HEK293 (cell line): ENCODE data around the gene ERP29.

Source experiments
- KLF8 ChIP-seq: fragments of 450-650 bp; formaldehyde crosslinking; IDR thresholded peaks from 2 replicates; pipeline ENCODE4 v1.5.1; 2016; ENCODE audit warnings: missing biosample characterization, missing genetic modification characterization
- PRDM1 ChIP-seq: fragments of 450-650 bp; formaldehyde crosslinking; IDR thresholded peaks from 2 replicates; pipeline ENCODE4; 2016; ENCODE audit warnings: missing biosample characterization, missing genetic modification characterization
- SCRT1 ChIP-seq: fragments of 450-650 bp; formaldehyde crosslinking; IDR thresholded peaks from 2 replicates; pipeline ENCODE4 v1.5.1; 2016; ENCODE audit warnings: missing biosample characterization, missing genetic modification characterization, borderline replicate concordance
- SCRT2 ChIP-seq: fragments of 450-650 bp; formaldehyde crosslinking; IDR thresholded peaks from 2 replicates; pipeline ENCODE4 v1.5.1; 2016; ENCODE audit warnings: missing biosample characterization, missing genetic modification characterization
- SP3 ChIP-seq: fragments of 450-650 bp; formaldehyde crosslinking; IDR thresholded peaks from 2 replicates; pipeline ENCODE4 v1.5.1; 2016; ENCODE audit warnings: missing biosample characterization, missing genetic modification characterization
- ZBTB26 ChIP-seq: fragments of 450-650 bp; formaldehyde crosslinking; optimal IDR thresholded peaks from 2 replicates; pipeline ENCODE3; 2016; ENCODE audit warnings: missing biosample characterization, mild to moderate bottlenecking, missing genetic modification characterization
- ZFP37 ChIP-seq: fragments of 450-650 bp; formaldehyde crosslinking; IDR thresholded peaks from 2 replicates; pipeline ENCODE4 v1.5.1; 2016; ENCODE audit warnings: missing biosample characterization, missing genetic modification characterization
- ZNF146 ChIP-seq: fragments of 450-650 bp; formaldehyde crosslinking; IDR thresholded peaks from 2 replicates; pipeline ENCODE4 v1.5.1; 2016; ENCODE audit warnings: missing biosample characterization, missing genetic modification characterization
- ZNF335 ChIP-seq: fragments of 450-650 bp; formaldehyde crosslinking; conservative IDR thresholded peaks from 2 replicates; pipeline ENCODE4 v1.5.1; 2016; ENCODE audit warnings: missing biosample characterization, missing genetic modification characterization
- ZNF362 ChIP-seq: fragments of 450-650 bp; formaldehyde crosslinking; IDR thresholded peaks from 2 replicates; pipeline ENCODE4 v1.5.1; 2016; ENCODE audit warnings: missing biosample characterization, missing genetic modification characterization
- ZNF391 ChIP-seq: fragments of 450-650 bp; formaldehyde crosslinking; IDR thresholded peaks from 2 replicates; pipeline ENCODE4 v1.5.1; 2016; ENCODE audit warnings: low read depth, missing biosample characterization, missing genetic modification characterization, borderline replicate concordance
- ZNF404 ChIP-seq: fragments of 450-650 bp; formaldehyde crosslinking; IDR thresholded peaks from 2 replicates; pipeline ENCODE4 v1.5.1; 2017; ENCODE audit warnings: missing biosample characterization, missing genetic modification characterization
- ZNF426 ChIP-seq: fragments of 450-650 bp; formaldehyde crosslinking; IDR thresholded peaks from 2 replicates; pipeline ENCODE4 v1.5.1; 2017; ENCODE audit warnings: missing biosample characterization, missing genetic modification characterization, mild to moderate bottlenecking, inconsistent platforms, moderate library complexity
- ZNF585B ChIP-seq: fragments of 450-650 bp; formaldehyde crosslinking; IDR thresholded peaks from 2 replicates; pipeline ENCODE4 v1.5.1; 2016; ENCODE audit warnings: missing biosample characterization, missing genetic modification characterization
- ZNF600 ChIP-seq: fragments of 450-650 bp; formaldehyde crosslinking; IDR thresholded peaks from 2 replicates; pipeline ENCODE4 v1.5.1; 2016; ENCODE audit warnings: missing biosample characterization, missing genetic modification characterization
- ZNF639 ChIP-seq: fragments of 450-650 bp; formaldehyde crosslinking; IDR thresholded peaks from 2 replicates; pipeline ENCODE4 v1.5.1; 2016; ENCODE audit warnings: missing biosample characterization, missing genetic modification characterization
- ZNF654 ChIP-seq: fragments of 450-650 bp; formaldehyde crosslinking; IDR thresholded peaks from 2 replicates; pipeline ENCODE4 v1.5.1; 2016; ENCODE audit warnings: low read depth, missing biosample characterization, missing genetic modification characterization
- ZNF660 ChIP-seq: fragments of 450-650 bp; IDR thresholded peaks from 2 replicates; pipeline ENCODE4 v1.5.1; 2018; ENCODE audit warnings: missing biosample characterization, mild to moderate bottlenecking, missing genetic modification characterization
- ZSCAN23 ChIP-seq: fragments of 450-650 bp; formaldehyde crosslinking; IDR thresholded peaks from 2 replicates; pipeline ENCODE4 v1.5.1; 2016; ENCODE audit warnings: missing biosample characterization, missing genetic modification characterization
- TF ChIP-seq, protein P1 (sequence below): fragments of 450-650 bp; formaldehyde crosslinking; IDR thresholded peaks from 2 replicates; pipeline ENCODE4 v1.5.1; 2016; ENCODE audit warnings: missing biosample characterization, missing genetic modification characterization, low read depth
- TF ChIP-seq, protein P2 (sequence below): fragments of 450-650 bp; formaldehyde crosslinking; IDR thresholded peaks from 2 replicates; pipeline ENCODE4 v1.5.1; 2016; ENCODE audit warnings: missing biosample characterization, missing genetic modification characterization
- TF ChIP-seq, protein P3 (sequence below): fragments of 450-650 bp; IDR thresholded peaks from 2 replicates; pipeline ENCODE4 v1.5.1; 2018; ENCODE audit warnings: missing biosample characterization, mild to moderate bottlenecking, missing genetic modification characterization
- TF ChIP-seq, protein P4 (sequence below): fragments of 450-650 bp; formaldehyde crosslinking; IDR thresholded peaks from 2 replicates; pipeline ENCODE4 v1.5.1; 2016; ENCODE audit warnings: missing biosample characterization, missing genetic modification characterization

The ERP29 gene

GRCh38 chr12:112005419-112006395 is 7.5 kb upstream of the ERP29 start (continued):
- TF ChIP-seq, protein P1, sequence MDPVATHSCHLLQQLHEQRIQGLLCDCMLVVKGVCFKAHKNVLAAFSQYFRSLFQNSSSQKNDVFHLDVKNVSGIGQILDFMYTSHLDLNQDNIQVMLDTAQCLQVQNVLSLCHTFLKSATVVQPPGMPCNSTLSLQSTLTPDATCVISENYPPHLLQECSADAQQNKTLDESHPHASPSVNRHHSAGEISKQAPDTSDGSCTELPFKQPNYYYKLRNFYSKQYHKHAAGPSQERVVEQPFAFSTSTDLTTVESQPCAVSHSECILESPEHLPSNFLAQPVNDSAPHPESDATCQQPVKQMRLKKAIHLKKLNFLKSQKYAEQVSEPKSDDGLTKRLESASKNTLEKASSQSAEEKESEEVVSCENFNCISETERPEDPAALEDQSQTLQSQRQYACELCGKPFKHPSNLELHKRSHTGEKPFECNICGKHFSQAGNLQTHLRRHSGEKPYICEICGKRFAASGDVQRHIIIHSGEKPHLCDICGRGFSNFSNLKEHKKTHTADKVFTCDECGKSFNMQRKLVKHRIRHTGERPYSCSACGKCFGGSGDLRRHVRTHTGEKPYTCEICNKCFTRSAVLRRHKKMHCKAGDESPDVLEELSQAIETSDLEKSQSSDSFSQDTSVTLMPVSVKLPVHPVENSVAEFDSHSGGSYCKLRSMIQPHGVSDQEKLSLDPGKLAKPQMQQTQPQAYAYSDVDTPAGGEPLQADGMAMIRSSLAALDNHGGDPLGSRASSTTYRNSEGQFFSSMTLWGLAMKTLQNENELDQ (tag by site-specific recombination): no peak
- no peak for TF ChIP-seq ZNF660 (tag by site-specific recombination)
- no peak for TF ChIP-seq ZNF391 (tag by site-specific recombination)
- no peak for TF ChIP-seq ZBTB26 (tag by site-specific recombination)
- TF ChIP-seq ZSCAN23 (tag by site-specific recombination): no peak
- TF ChIP-seq SCRT1 (tag by site-specific recombination): peak; percentile 84
- TF ChIP-seq ZNF146 (tag by site-specific recombination): no peak
- TF ChIP-seq ZNF404 (tag by site-specific recombination): no peak
- no peak for TF ChIP-seq ZNF585B (tag by site-specific recombination)
- TF ChIP-seq, protein P2, sequence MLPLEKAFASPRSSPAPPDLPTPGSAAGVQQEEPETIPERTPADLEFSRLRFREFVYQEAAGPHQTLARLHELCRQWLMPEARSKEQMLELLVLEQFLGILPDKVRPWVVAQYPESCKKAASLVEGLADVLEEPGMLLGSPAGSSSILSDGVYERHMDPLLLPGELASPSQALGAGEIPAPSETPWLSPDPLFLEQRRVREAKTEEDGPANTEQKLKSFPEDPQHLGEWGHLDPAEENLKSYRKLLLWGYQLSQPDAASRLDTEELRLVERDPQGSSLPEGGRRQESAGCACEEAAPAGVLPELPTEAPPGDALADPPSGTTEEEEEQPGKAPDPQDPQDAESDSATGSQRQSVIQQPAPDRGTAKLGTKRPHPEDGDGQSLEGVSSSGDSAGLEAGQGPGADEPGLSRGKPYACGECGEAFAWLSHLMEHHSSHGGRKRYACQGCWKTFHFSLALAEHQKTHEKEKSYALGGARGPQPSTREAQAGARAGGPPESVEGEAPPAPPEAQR (tag by site-specific recombination): no peak
- peak; percentile 95 for TF ChIP-seq SCRT2 (tag by site-specific recombination)
- no peak for TF ChIP-seq ZNF639 (tag by site-specific recombination)
- 0 out of 2 replicates have a peak, but pooled peaks have one; percentile 28 for TF ChIP-seq ZNF600 (tag by site-specific recombination)
- TF ChIP-seq ZNF426 (tag by site-specific recombination): no peak
- no peak for TF ChIP-seq ZFP37 (tag by site-specific recombination)
- 0 out of 2 replicates have a peak, but pooled peaks have one; percentile 36 for TF ChIP-seq SP3
- TF ChIP-seq ZNF362 (tag by site-specific recombination): 0 out of 2 replicates have a peak, but pooled peaks have one; percentile 16
- TF ChIP-seq, protein P3, sequence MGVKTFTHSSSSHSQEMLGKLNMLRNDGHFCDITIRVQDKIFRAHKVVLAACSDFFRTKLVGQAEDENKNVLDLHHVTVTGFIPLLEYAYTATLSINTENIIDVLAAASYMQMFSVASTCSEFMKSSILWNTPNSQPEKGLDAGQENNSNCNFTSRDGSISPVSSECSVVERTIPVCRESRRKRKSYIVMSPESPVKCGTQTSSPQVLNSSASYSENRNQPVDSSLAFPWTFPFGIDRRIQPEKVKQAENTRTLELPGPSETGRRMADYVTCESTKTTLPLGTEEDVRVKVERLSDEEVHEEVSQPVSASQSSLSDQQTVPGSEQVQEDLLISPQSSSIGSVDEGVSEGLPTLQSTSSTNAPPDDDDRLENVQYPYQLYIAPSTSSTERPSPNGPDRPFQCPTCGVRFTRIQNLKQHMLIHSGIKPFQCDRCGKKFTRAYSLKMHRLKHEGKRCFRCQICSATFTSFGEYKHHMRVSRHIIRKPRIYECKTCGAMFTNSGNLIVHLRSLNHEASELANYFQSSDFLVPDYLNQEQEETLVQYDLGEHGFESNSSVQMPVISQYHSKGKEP (tag by site-specific recombination): no peak
- peak; percentile 74 for TF ChIP-seq KLF8
- TF ChIP-seq ZNF654: no peak
- peak; percentile 97 for TF ChIP-seq PRDM1 (tag by site-specific recombination)
- peak; percentile 27 for TF ChIP-seq ZNF335 (tag by site-specific recombination)
- TF ChIP-seq, protein P4, sequence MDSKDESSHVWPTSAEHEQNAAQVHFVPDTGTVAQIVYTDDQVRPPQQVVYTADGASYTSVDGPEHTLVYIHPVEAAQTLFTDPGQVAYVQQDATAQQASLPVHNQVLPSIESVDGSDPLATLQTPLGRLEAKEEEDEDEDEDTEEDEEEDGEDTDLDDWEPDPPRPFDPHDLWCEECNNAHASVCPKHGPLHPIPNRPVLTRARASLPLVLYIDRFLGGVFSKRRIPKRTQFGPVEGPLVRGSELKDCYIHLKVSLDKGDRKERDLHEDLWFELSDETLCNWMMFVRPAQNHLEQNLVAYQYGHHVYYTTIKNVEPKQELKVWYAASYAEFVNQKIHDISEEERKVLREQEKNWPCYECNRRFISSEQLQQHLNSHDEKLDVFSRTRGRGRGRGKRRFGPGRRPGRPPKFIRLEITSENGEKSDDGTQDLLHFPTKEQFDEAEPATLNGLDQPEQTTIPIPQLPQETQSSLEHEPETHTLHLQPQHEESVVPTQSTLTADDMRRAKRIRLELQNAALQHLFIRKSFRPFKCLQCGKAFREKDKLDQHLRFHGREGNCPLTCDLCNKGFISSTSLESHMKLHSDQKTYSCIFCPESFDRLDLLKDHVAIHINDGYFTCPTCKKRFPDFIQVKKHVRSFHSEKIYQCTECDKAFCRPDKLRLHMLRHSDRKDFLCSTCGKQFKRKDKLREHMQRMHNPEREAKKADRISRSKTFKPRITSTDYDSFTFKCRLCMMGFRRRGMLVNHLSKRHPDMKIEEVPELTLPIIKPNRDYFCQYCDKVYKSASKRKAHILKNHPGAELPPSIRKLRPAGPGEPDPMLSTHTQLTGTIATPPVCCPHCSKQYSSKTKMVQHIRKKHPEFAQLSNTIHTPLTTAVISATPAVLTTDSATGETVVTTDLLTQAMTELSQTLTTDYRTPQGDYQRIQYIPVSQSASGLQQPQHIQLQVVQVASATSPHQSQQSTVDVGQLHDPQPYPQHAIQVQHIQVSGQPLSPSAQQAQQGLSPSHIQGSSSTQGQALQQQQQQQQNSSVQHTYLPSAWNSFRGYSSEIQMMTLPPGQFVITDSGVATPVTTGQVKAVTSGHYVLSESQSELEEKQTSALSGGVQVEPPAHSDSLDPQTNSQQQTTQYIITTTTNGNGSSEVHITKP: peak; percentile 46; the same call in 1 of the 2 replicates
